Measurements from ENCODE around the gene CERS4. TPM values are rescaled to one million over a fixed set of nuclear protein-coding genes. Genes with fewer than 3 reads are reported as not detected.

Gene CERS4
- total and polyA plus RNA-seq, 2 of the 8 experiments (the other 6 are each of a cell fraction or from before 2014, with no cell fraction given) = 88.2 to 179 TPM

DNA sequence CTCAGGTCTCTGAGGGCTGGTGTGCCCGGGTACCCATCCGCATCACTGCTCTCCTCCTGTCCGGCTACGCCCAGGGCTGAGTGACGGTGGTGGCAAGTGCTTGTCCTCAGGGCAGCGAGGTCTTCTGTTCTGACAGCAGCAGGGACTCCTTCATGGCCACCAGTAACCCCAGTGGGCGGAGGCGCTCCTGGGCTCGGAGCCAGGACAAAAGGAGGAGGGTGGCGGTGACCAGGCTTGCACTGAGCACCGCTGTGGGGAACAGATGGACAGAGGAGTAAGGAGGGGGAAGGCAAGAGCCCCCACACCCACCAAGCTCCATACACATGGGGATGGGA lies 93.2 kb downstream of the CERS4 start (continued):
- TF ChIP-seq TAF7 (optimal IDR thresholded peaks at IDR 0.05; ENCODE audit: borderline replicate concordance, low read depth, low read length) (no peak), RBBP5 (IDR thresholded peaks at IDR 0.05; ENCODE audit: borderline replicate concordance, low read depth, low read length) (no peak), TCF12 (IDR thresholded peaks at IDR 0.05; ENCODE audit: low read depth, low read length) (no peak), TAF1 (IDR thresholded peaks at IDR 0.05; ENCODE audit: low read depth, low read length) (no peak), GTF2F1 (IDR thresholded peaks at IDR 0.05; ENCODE audit: borderline replicate concordance, low read depth, low read length) (no peak)
- TF ChIP-seq, protein P1, sequence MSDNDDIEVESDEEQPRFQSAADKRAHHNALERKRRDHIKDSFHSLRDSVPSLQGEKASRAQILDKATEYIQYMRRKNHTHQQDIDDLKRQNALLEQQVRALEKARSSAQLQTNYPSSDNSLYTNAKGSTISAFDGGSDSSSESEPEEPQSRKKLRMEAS (IDR thresholded peaks at IDR 0.05) = no peak
